Dermis blood vessel endothelial cell (primary cell): ENCODE data around the gene LMNB1. TPM values are rescaled to one million over a fixed set of nuclear protein-coding genes. Genes with fewer than 3 reads are reported as not detected.

Experiments used
- total RNA-seq: library from RNA; depleted of rRNA; stranded (reverse); fragments of >200 nt; gene quantifications from 2 replicates; pipeline ENCODE4 v1.2.3, GENCODE V29; 2014

LMNB1 gene
- total RNA-seq, 1 donor from 2014 or later, result 43.1 TPM

Other genes starting within 250 kb of the LMNB1 start
- gene ALDH7A1, start 181.9 kb upstream of the LMNB1 start, total RNA-seq, result 26.7 and 28.7 TPM in 2 replicates
- 60.7 and 67.4 TPM in 2 replicates for gene PHAX, start 176.2 kb upstream of the LMNB1 start, total RNA-seq